Activated CD8-positive, alpha-beta T cell treated with anti-CD3 and anti-CD28 coated beads, Interleukin-2, amount 10 ng/mL, durations not matched to agents 7 days and 5 days (primary cell): ENCODE data around the gene SLC51B. TPM values are rescaled to one million over a fixed set of nuclear protein-coding genes. Genes with fewer than 3 reads are reported as not detected.
"Not testable (repeated sequence)": the region's sequence is repeated elsewhere in the genome, so short reads cannot be mapped to it uniquely, and the experiment has no call there.

ENCODE experiments used
- ATAC-seq: fragments of 150-1000 bp; cut with Tn5 transposase; one replicate; pipeline ENCODE4 v1.10.0; 2021; ENCODE audit warnings: moderate library complexity
- CTCF ChIA-PET: fragments of 350-600 bp; sonication (Branson Sonifier 250); formaldehyde crosslinking; loops from one replicate; lab custom pipeline; 2021; ENCODE audit warnings: antibody characterized with exemption; lab: Charles Lee
- POLR2A ChIA-PET: fragments of 350-600 bp; sonication (Branson Sonifier 250); formaldehyde crosslinking; loops from one replicate; lab custom pipeline; 2021; ENCODE audit warnings: antibody characterized with exemption; lab: Charles Lee
- DNase-seq: peaks from one replicate; pipeline ENCODE4 v3.0.0-alpha.2; 2020
- H3K27ac Mint-ChIP-seq: one replicate; pipeline ENCODE4 v1.8.0; 2021; ENCODE audit warnings: mild to moderate bottlenecking, mixed read lengths
- H3K27me3 Mint-ChIP-seq: one replicate; pipeline ENCODE4 v1.8.0; 2021; ENCODE audit warnings: low read depth, mixed read lengths
- H3K36me3 Mint-ChIP-seq: one replicate; pipeline ENCODE4 v1.8.0; 2021; ENCODE audit warnings: low read depth, mixed read lengths
- H3K4me1 Mint-ChIP-seq: one replicate; pipeline ENCODE4 v1.8.0; 2021; ENCODE audit warnings: low read depth, mixed read lengths
- H3K4me3 Mint-ChIP-seq: one replicate; pipeline ENCODE4 v1.8.0; 2021; ENCODE audit warnings: mild to moderate bottlenecking, mixed read lengths
- H3K9me3 Mint-ChIP-seq: one replicate; pipeline ENCODE4 v1.8.0; 2022; ENCODE audit warnings: mixed read lengths; ENCODE audit not compliant: insufficient read depth
- total RNA-seq, 2 experiments: library from RNA; stranded (reverse); gene quantifications; one replicate each; pipeline ENCODE4 v1.2.3, GENCODE V29; 2021

Gene SLC51B
- total RNA-seq, 2 experiments from 2014 or later = not detected

GRCh38 chr15:65067317-65067644 lies 22.1 kb downstream of the SLC51B start:
- no peak for ATAC-seq
- no peak for DNase-seq
- H3K9me3 Mint-ChIP-seq = no peaks in the 10 kb centered on the region
- ChIA-PET POLR2A (no interaction called here), CTCF (interaction anchor here (1.2 to 2.2 kb wide), 2 partner anchors 11 to 12 kb away, joined by 8 to 10 read pairs; no protein-coding TSS in a partner anchor)
- H3K4me1 Mint-ChIP-seq = peaks cover 2% of the 10 kb centered on the region
- H3K36me3 Mint-ChIP-seq = no peaks in the 10 kb centered on the region
- H3K27ac Mint-ChIP-seq = no peak overlapping the region
- H3K4me3 Mint-ChIP-seq = no peak overlapping the region
- peaks cover 42% of the 10 kb centered on the region for H3K27me3 Mint-ChIP-seq

- ChIA-PET CTCF (interaction anchor here (0.7 to 2.4 kb wide), 3 partner anchors 10 to 13 kb away, joined by 3 to 8 read pairs (median 6); no protein-coding TSS in a partner anchor), POLR2A (no interaction called here)
- peaks cover 42% of the 10 kb centered on the region for H3K27me3 Mint-ChIP-seq
- ATAC-seq (no peak), DNase-seq (no peak)
- H3K9me3 Mint-ChIP-seq = no peaks in the 10 kb centered on the region
- no peak within 1 kb of the TSS for H3K27ac Mint-ChIP-seq
- peaks cover 2% of the 10 kb centered on the region for H3K4me1 Mint-ChIP-seq
- H3K36me3 Mint-ChIP-seq = no peaks in the 10 kb centered on the region
- H3K4me3 Mint-ChIP-seq = no peak within 1 kb of the TSS
Measured at GRCh38 chr15:65067645-65068402, 22.6 kb downstream of the SLC51B start, which contains the start of gene RASL12. Gene RASL12 (minus strand): TSS chr15:65067991. CDS start chr15:65067835, 156 bp downstream.

- Mint-ChIP-seq H3K4me3 (no peak overlapping the region), H3K4me1 (peaks cover 2% of the 10 kb centered on the region), H3K9me3 (no peaks in the 10 kb centered on the region), H3K27me3 (peaks cover 39% of the 10 kb centered on the region), H3K36me3 (no peaks in the 10 kb centered on the region), H3K27ac (no peak overlapping the region)
- POLR2A ChIA-PET = no interaction called here
- CTCF ChIA-PET = interaction anchor here (0.7 to 2.4 kb wide), 5 partner anchors 9 to 34 kb away, joined by 3 to 8 read pairs (median 6); no protein-coding TSS in a partner anchor
- DNase-seq = no peak
- no peak for ATAC-seq
Measured at GRCh38 chr15:65068403-65068788, 23.2 kb downstream of the SLC51B start.

- Mint-ChIP-seq H3K27ac (no peak overlapping the region), H3K27me3 (peaks cover 39% of the 10 kb centered on the region), H3K4me3 (no peak overlapping the region), H3K36me3 (no peaks in the 10 kb centered on the region), H3K4me1 (peaks cover 2% of the 10 kb centered on the region), H3K9me3 (no peaks in the 10 kb centered on the region)
- ATAC-seq = no peak
- ChIA-PET POLR2A (no interaction called here), CTCF (interaction anchor here (0.9 to 2.4 kb wide), 4 partner anchors 15 to 35 kb away, joined by 3 to 8 read pairs (median 6); no protein-coding TSS in a partner anchor)
- no peak for DNase-seq
Measured at GRCh38 chr15:65069179-65069578, 24.0 kb downstream of the SLC51B start.

- ChIA-PET CTCF (interaction anchor here (1.2 to 2.4 kb wide), 5 partner anchors 13 to 36 kb away, joined by 3 to 8 read pairs (median 5); no protein-coding TSS in a partner anchor), POLR2A (no interaction called here)
- Mint-ChIP-seq H3K36me3 (no peaks in the 10 kb centered on the region), H3K4me3 (no peak overlapping the region), H3K27me3 (peaks cover 39% of the 10 kb centered on the region), H3K4me1 (peaks cover 2% of the 10 kb centered on the region), H3K9me3 (no peaks in the 10 kb centered on the region), H3K27ac (no peak overlapping the region)
- ATAC-seq (no peak), DNase-seq (no peak)
Measured at GRCh38 chr15:65069779-65070546, 24.8 kb downstream of the SLC51B start.

GRCh38 chr15:65071381-65071811 lies 26.2 kb downstream of the SLC51B start:
- CTCF ChIA-PET = interaction anchor here (1.7 kb wide), 1 partner anchor 18 kb away, joined by 3 read pairs; no protein-coding TSS in a partner anchor
- DNase-seq (no peak), ATAC-seq (no peak)
- no peak overlapping the region for H3K4me3 Mint-ChIP-seq
- no peaks in the 10 kb centered on the region for H3K9me3 Mint-ChIP-seq
- no peaks in the 10 kb centered on the region for H3K36me3 Mint-ChIP-seq
- H3K27ac Mint-ChIP-seq = no peak overlapping the region
- peaks cover 29% of the 10 kb centered on the region for H3K27me3 Mint-ChIP-seq
- POLR2A ChIA-PET = no interaction called here
- H3K4me1 Mint-ChIP-seq = peaks cover 5% of the 10 kb centered on the region

- ATAC-seq (no peak), DNase-seq (no peak)
- ChIA-PET CTCF (interaction anchor here (1.4 to 1.7 kb wide), 2 partner anchors 15 to 17 kb away, joined by 3 to 4 read pairs; no protein-coding TSS in a partner anchor), POLR2A (no interaction called here)
- Mint-ChIP-seq H3K36me3 (no peaks in the 10 kb centered on the region), H3K27ac (no peak overlapping the region), H3K4me3 (no peak overlapping the region), H3K27me3 (peaks cover 24% of the 10 kb centered on the region), H3K9me3 (no peaks in the 10 kb centered on the region), H3K4me1 (peaks cover 5% of the 10 kb centered on the region)
Measured at GRCh38 chr15:65072027-65072426, 26.8 kb downstream of the SLC51B start.

GRCh38 chr15:65072617-65073016 lies 27.4 kb downstream of the SLC51B start:
- H3K36me3 Mint-ChIP-seq = no peaks in the 10 kb centered on the region
- H3K4me3 Mint-ChIP-seq = no peak overlapping the region
- DNase-seq (no peak), ATAC-seq (no peak)
- no peak overlapping the region for H3K27ac Mint-ChIP-seq
- ChIA-PET CTCF (interaction anchor here (1.4 kb wide), 1 partner anchor 16 kb away, joined by 4 read pairs; no protein-coding TSS in a partner anchor), POLR2A (no interaction called here)
- peaks cover 6% of the 10 kb centered on the region for H3K4me1 Mint-ChIP-seq
- H3K27me3 Mint-ChIP-seq = peaks cover 21% of the 10 kb centered on the region
- H3K9me3 Mint-ChIP-seq = no peaks in the 10 kb centered on the region

GRCh38 chr15:65074946-65075345 lies 29.8 kb downstream of the SLC51B start:
- H3K4me3 Mint-ChIP-seq, ATAC-seq, DNase-seq, H3K9me3 Mint-ChIP-seq, H3K36me3 Mint-ChIP-seq, POLR2A ChIA-PET, H3K27ac Mint-ChIP-seq: not testable (repeated sequence)
- Mint-ChIP-seq H3K27me3 (peaks cover 25% of the 10 kb centered on the region), H3K4me1 (peaks cover 12% of the 10 kb centered on the region)
- CTCF ChIA-PET = interaction anchor here (0.6 to 1.4 kb wide), 4 partner anchors 13 to 41 kb away, joined by 3 to 5 read pairs (median 3); no protein-coding TSS in a partner anchor

- CTCF ChIA-PET = interaction anchor here (0.8 to 3.1 kb wide), 4 partner anchors 10 to 42 kb away, joined by 3 to 18 read pairs (median 4); no protein-coding TSS in a partner anchor
- H3K36me3 Mint-ChIP-seq, POLR2A ChIA-PET, H3K27ac Mint-ChIP-seq, H3K9me3 Mint-ChIP-seq, ATAC-seq, H3K4me3 Mint-ChIP-seq, DNase-seq: not testable (repeated sequence)
- peaks cover 27% of the 10 kb centered on the region for H3K27me3 Mint-ChIP-seq
- peaks cover 12% of the 10 kb centered on the region for H3K4me1 Mint-ChIP-seq
Measured at GRCh38 chr15:65075607-65076395, 30.6 kb downstream of the SLC51B start.
